Mammary epithelial cell (primary cell): ENCODE results near the gene ZMYM2.

Experiments used
- EZH2 ChIP-seq: IDR thresholded peaks from 2 replicates; pipeline ENCODE4 v1.6.1; 2012; ENCODE audit warnings: low read length, inconsistent platforms, borderline replicate concordance
- TF ChIP-seq, protein P1 (sequence below), 2 donors: IDR thresholded peaks in 1 of 2; conservative IDR thresholded peaks in 1 of 2; 2 replicates each; pipeline ENCODE4 v1.5.1; 2011 to 2012; ENCODE audit warnings: inconsistent platforms in 2 of 2, low read length in 2 of 2, mild to moderate bottlenecking in 2 of 2, control low read depth in 1 of 2, low read depth in 1 of 2; ENCODE audit not compliant: insufficient read depth in 1 of 2; ENCODE audit errors: extremely low read depth in 1 of 2

DNA sequence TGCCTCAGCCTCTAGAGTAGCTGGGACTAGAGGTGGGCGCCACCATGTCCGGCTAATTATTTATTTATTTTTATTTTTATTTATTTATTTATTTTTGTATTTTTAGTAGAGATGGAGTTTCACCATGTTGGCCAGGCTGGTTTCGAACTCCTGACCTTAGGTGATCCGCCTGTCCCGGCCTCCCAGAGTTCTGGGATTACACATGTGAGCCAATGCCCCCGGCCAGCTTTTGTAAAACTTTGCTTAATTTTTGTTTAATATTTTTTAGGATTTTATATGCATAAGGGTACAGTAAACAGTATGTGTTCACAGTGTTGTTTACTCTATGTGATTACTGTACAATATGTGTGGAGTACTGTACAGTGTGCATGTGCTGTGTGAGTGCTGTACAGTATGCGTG is 98.7 kb downstream of the ZMYM2 start:
- TF ChIP-seq, protein P1, sequence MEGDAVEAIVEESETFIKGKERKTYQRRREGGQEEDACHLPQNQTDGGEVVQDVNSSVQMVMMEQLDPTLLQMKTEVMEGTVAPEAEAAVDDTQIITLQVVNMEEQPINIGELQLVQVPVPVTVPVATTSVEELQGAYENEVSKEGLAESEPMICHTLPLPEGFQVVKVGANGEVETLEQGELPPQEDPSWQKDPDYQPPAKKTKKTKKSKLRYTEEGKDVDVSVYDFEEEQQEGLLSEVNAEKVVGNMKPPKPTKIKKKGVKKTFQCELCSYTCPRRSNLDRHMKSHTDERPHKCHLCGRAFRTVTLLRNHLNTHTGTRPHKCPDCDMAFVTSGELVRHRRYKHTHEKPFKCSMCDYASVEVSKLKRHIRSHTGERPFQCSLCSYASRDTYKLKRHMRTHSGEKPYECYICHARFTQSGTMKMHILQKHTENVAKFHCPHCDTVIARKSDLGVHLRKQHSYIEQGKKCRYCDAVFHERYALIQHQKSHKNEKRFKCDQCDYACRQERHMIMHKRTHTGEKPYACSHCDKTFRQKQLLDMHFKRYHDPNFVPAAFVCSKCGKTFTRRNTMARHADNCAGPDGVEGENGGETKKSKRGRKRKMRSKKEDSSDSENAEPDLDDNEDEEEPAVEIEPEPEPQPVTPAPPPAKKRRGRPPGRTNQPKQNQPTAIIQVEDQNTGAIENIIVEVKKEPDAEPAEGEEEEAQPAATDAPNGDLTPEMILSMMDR (conservative IDR thresholded peaks at IDR 0.05 in 1 of 2, IDR thresholded peaks at IDR 0.05 in 1 of 2; ENCODE audit: extremely low read depth in 1 of 2, insufficient read depth in 1 of 2, low read depth in 1 of 2, low read length in 2 of 2): no peak
- no peak for TF ChIP-seq EZH2
